Measurements from ENCODE around the gene ZNF19.

DNA sequence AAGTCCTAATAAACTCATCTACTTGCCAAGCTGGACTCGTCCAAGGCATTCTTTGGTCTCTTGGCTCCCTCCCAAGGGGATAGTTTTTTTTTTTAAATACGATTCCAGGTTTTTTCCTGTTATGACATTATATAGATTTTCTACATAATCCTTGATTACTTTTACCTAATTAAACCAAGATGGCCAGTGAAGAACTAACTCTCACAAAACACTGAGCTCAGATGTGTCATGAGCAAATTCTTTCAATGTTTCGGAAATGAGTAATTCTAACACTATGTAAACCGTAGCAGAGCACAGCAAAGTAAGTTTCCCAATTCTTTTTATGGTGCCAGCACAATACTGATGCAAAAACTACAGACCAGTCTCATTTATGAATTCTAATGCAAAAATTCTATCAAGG, 28.9 kb downstream of the ZNF19 start:
- TF ChIP-seq, protein P1, sequence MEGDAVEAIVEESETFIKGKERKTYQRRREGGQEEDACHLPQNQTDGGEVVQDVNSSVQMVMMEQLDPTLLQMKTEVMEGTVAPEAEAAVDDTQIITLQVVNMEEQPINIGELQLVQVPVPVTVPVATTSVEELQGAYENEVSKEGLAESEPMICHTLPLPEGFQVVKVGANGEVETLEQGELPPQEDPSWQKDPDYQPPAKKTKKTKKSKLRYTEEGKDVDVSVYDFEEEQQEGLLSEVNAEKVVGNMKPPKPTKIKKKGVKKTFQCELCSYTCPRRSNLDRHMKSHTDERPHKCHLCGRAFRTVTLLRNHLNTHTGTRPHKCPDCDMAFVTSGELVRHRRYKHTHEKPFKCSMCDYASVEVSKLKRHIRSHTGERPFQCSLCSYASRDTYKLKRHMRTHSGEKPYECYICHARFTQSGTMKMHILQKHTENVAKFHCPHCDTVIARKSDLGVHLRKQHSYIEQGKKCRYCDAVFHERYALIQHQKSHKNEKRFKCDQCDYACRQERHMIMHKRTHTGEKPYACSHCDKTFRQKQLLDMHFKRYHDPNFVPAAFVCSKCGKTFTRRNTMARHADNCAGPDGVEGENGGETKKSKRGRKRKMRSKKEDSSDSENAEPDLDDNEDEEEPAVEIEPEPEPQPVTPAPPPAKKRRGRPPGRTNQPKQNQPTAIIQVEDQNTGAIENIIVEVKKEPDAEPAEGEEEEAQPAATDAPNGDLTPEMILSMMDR (IDR thresholded peaks at IDR 0.05), result no peak
- TF ChIP-seq POLR2A (IDR thresholded peaks at IDR 0.05), result no peak

All from body of pancreas (tissue), 4 donors.